Measurements from ENCODE around the gene OPRD1.

DNA sequence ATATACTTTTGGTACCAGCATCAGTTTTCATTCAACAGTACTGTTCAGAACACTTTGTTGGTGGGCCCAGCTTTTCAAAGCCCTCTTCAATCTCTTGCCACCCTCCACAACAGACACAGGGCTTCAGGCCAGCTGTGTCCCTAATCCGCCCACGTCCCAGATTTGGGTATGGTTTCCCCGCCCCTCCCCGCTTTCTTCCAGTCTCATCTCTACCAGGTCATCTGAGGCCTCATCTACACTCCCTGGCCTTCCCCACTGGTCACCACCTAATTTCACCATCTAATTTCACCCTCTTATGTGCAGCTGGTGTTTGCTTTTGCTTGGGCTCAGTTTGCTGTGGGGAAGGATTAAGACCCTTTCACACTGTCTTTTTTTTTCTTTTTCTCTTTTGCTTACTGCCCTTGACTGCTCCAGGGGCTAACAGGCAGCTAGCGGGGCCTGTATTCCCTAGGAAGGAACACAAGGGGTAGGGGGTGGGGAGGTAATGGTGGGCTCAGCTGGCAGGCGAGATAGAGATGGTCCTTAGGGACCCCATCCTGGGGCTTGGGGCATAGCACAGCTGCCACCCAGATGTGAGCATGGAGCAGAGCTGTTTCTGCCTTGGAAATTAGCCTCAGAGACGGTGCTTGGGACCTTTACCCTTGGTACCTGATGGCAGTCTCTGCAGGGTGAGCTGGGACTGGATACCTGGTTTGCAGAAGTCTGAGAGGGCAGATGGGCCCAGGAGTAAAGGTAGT lies 98.6 kb downstream of the OPRD1 start:
- TF ChIP-seq, protein P1, sequence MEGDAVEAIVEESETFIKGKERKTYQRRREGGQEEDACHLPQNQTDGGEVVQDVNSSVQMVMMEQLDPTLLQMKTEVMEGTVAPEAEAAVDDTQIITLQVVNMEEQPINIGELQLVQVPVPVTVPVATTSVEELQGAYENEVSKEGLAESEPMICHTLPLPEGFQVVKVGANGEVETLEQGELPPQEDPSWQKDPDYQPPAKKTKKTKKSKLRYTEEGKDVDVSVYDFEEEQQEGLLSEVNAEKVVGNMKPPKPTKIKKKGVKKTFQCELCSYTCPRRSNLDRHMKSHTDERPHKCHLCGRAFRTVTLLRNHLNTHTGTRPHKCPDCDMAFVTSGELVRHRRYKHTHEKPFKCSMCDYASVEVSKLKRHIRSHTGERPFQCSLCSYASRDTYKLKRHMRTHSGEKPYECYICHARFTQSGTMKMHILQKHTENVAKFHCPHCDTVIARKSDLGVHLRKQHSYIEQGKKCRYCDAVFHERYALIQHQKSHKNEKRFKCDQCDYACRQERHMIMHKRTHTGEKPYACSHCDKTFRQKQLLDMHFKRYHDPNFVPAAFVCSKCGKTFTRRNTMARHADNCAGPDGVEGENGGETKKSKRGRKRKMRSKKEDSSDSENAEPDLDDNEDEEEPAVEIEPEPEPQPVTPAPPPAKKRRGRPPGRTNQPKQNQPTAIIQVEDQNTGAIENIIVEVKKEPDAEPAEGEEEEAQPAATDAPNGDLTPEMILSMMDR (IDR thresholded peaks at IDR 0.05): no peak
- TF ChIP-seq EZH2phosphoT487 (IDR thresholded peaks at IDR 0.05; ENCODE audit: borderline replicate concordance, low read depth) (no peak), TAF1 (IDR thresholded peaks at IDR 0.05; ENCODE audit: borderline replicate concordance, low read depth, low read length) (no peak), SIN3A (IDR thresholded peaks at IDR 0.05; ENCODE audit: borderline replicate concordance, low read depth, low read length) (no peak)
- TF ChIP-seq, protein P2, sequence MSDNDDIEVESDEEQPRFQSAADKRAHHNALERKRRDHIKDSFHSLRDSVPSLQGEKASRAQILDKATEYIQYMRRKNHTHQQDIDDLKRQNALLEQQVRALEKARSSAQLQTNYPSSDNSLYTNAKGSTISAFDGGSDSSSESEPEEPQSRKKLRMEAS (IDR thresholded peaks at IDR 0.05; ENCODE audit: low read depth): no peak
